Neural cell (in vitro differentiated cells): ENCODE data around the gene ACSL6. TPM values are rescaled to one million over a fixed set of nuclear protein-coding genes. Genes with fewer than 3 reads are reported as not detected.

Experiments
- H2AFZ ChIP-seq: fragments of 200-600, 300-800 bp; sonication (generic), shearing (Covaris generic); 2 replicates; pipeline ENCODE4 v1.6.0; 2014; ENCODE audit warnings: low read depth, mild to moderate bottlenecking, antibody characterized with exemption, low read length, moderate library complexity
- H3F3A ChIP-seq: fragments of 200-600 bp; shearing (Covaris generic); 2 replicates; pipeline ENCODE4 v1.6.1; 2016; ENCODE audit warnings: mild to moderate bottlenecking, moderate library complexity, mixed read lengths, antibody characterized with exemption, low read length; ENCODE audit not compliant: insufficient read depth, poor library complexity, severe bottlenecking
- H3K27ac ChIP-seq: fragments of 200-600, 300-800 bp; sonication (generic), shearing (Covaris generic); 2 replicates; pipeline ENCODE4 v1.5.1; 2014; ENCODE audit warnings: mild to moderate bottlenecking, low read length, moderate library complexity
- H3K27me3 ChIP-seq: fragments of 300-800, 200-600 bp; sonication (generic), shearing (Covaris generic); 2 replicates; pipeline ENCODE4 v1.6.0; 2014; ENCODE audit warnings: mild to moderate bottlenecking, low read depth, low read length, moderate library complexity; ENCODE audit not compliant: insufficient read depth
- H3K36me3 ChIP-seq: fragments of 300-800, 200-600 bp; sonication (generic), shearing (Covaris generic); 2 replicates; pipeline ENCODE4 v1.5.1; 2014; ENCODE audit warnings: mild to moderate bottlenecking, antibody characterized with exemption, low read length, moderate library complexity; ENCODE audit not compliant: insufficient read depth
- H3K4me2 ChIP-seq: fragments of 300-800, 200-600 bp; sonication (generic), shearing (Covaris generic); 2 replicates; pipeline ENCODE4 v1.6.0; 2014; ENCODE audit warnings: mild to moderate bottlenecking, low read length
- H3K4me3 ChIP-seq: fragments of 300-800, 200-600 bp; sonication (generic), shearing (Covaris generic); 2 replicates; pipeline ENCODE4 v1.5.1; 2014; ENCODE audit warnings: mild to moderate bottlenecking, low read length, moderate library complexity
- H3K79me2 ChIP-seq: fragments of 200-600 bp; shearing (Covaris generic); replicated peaks from 2 replicates; pipeline ENCODE4 v1.6.0; 2014; ENCODE audit warnings: mild to moderate bottlenecking, low read length, moderate library complexity; ENCODE audit not compliant: insufficient read depth
- H3K9ac ChIP-seq: fragments of 300-800, 200-600 bp; sonication (generic), shearing (Covaris generic); 2 replicates; pipeline ENCODE4 v1.6.1; 2016; ENCODE audit warnings: mild to moderate bottlenecking, low read length, mixed read lengths
- H3K9me2 ChIP-seq: fragments of 200-600 bp; shearing (Covaris generic); 2 replicates; pipeline ENCODE4 v1.6.1; 2016; ENCODE audit warnings: mild to moderate bottlenecking, low read length, mixed read lengths; ENCODE audit not compliant: insufficient read depth
- H3K9me3 ChIP-seq: fragments of 200-600, 300-800 bp; sonication (generic), shearing (Covaris generic); 2 replicates; pipeline ENCODE4 v1.6.1; 2016; ENCODE audit warnings: mild to moderate bottlenecking, mixed run types, low read length, moderate library complexity, mixed read lengths
- H4K20me1 ChIP-seq: fragments of 200-600 bp; shearing (Covaris generic); 2 replicates; pipeline ENCODE4 v1.6.1; 2016; ENCODE audit warnings: mild to moderate bottlenecking, mixed run types; ENCODE audit not compliant: insufficient read depth
- EP300 ChIP-seq: fragments of 450-650 bp; conservative IDR thresholded peaks from 2 replicates; pipeline ENCODE4 v1.6.1; 2014; ENCODE audit warnings: antibody characterized with exemption, mild to moderate bottlenecking, moderate library complexity; ENCODE audit not compliant: poor library complexity, severe bottlenecking
- EZH2 ChIP-seq: fragments of 200-600, 300-800 bp; shearing (Covaris generic), sonication (generic); IDR thresholded peaks from 2 replicates; pipeline ENCODE4 v1.6.1; 2014; ENCODE audit warnings: antibody characterized with exemption, low read length, borderline replicate concordance, mild to moderate bottlenecking; ENCODE audit not compliant: insufficient read depth, poor library complexity, severe bottlenecking
- MXI1 ChIP-seq: fragments of 450-650 bp; conservative IDR thresholded peaks from 2 replicates; pipeline ENCODE4 v1.6.1; 2014; ENCODE audit warnings: antibody characterized with exemption, mild to moderate bottlenecking; ENCODE audit not compliant: poor library complexity, severe bottlenecking
- POLR2AphosphoS5 ChIP-seq: IDR thresholded peaks from 2 replicates; pipeline ENCODE4 v1.6.1; 2012
- RAD21 ChIP-seq: fragments of 450-650 bp; conservative IDR thresholded peaks from 2 replicates; pipeline ENCODE4 v1.6.1; 2014; ENCODE audit warnings: antibody characterized with exemption, mild to moderate bottlenecking, moderate library complexity
- REST ChIP-seq: IDR thresholded peaks from 2 replicates; pipeline ENCODE4 v1.6.1; 2012; ENCODE audit warnings: borderline replicate concordance
- SMC3 ChIP-seq: fragments of 450-650 bp; conservative IDR thresholded peaks from 2 replicates; pipeline ENCODE4 v1.6.1; 2014; ENCODE audit warnings: antibody characterized with exemption, mild to moderate bottlenecking, moderate library complexity; ENCODE audit not compliant: poor library complexity
- TAF1 ChIP-seq: IDR thresholded peaks from 2 replicates; pipeline ENCODE4 v1.6.1; 2012; ENCODE audit warnings: low read depth
- polyA plus RNA-seq: library from polyadenylated mRNA; depleted of rRNA; stranded (reverse); fragments of >200 nt; gene quantifications from 2 replicates; pipeline ENCODE4 v1.2.3, GENCODE V29; 2014
- TF ChIP-seq, protein P1 (sequence below): fragments of 450-650 bp; IDR thresholded peaks from 2 replicates; pipeline ENCODE4 v1.5.1; 2014; ENCODE audit warnings: antibody characterized with exemption, mild to moderate bottlenecking, moderate library complexity; ENCODE audit not compliant: poor library complexity, severe bottlenecking

ACSL6 gene
- polyA plus RNA-seq, 1 donor from 2014 or later: 30.5 TPM

GRCh38 chr5:132055441-132055807 is 44.0 kb upstream of the ACSL6 start:
- Histone ChIP-seq H3K4me3 (no peak overlapping the region), H3K4me2 (no peak overlapping the region), H3K9me3 (no peaks in the 10 kb centered on the region), H3K36me3 (no peaks in the 10 kb centered on the region), H3K9me2 (no peaks in the 10 kb centered on the region), H3K27ac (no peak overlapping the region), H3K79me2 (no peaks in the 10 kb centered on the region), H2AFZ (no peak overlapping the region), H3K9ac (no peak overlapping the region), H4K20me1 (no peaks in the 10 kb centered on the region), H3K27me3 (no peaks in the 10 kb centered on the region), H3F3A (no peaks in the 10 kb centered on the region)
- TF ChIP-seq MXI1 (no peak), EP300 (no peak), POLR2AphosphoS5 (no peak), EZH2 (no peak), REST (no peak), TAF1 (no peak), RAD21 (no peak), SMC3 (no peak)
- TF ChIP-seq, protein P1, sequence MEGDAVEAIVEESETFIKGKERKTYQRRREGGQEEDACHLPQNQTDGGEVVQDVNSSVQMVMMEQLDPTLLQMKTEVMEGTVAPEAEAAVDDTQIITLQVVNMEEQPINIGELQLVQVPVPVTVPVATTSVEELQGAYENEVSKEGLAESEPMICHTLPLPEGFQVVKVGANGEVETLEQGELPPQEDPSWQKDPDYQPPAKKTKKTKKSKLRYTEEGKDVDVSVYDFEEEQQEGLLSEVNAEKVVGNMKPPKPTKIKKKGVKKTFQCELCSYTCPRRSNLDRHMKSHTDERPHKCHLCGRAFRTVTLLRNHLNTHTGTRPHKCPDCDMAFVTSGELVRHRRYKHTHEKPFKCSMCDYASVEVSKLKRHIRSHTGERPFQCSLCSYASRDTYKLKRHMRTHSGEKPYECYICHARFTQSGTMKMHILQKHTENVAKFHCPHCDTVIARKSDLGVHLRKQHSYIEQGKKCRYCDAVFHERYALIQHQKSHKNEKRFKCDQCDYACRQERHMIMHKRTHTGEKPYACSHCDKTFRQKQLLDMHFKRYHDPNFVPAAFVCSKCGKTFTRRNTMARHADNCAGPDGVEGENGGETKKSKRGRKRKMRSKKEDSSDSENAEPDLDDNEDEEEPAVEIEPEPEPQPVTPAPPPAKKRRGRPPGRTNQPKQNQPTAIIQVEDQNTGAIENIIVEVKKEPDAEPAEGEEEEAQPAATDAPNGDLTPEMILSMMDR: no peak

DNA sequence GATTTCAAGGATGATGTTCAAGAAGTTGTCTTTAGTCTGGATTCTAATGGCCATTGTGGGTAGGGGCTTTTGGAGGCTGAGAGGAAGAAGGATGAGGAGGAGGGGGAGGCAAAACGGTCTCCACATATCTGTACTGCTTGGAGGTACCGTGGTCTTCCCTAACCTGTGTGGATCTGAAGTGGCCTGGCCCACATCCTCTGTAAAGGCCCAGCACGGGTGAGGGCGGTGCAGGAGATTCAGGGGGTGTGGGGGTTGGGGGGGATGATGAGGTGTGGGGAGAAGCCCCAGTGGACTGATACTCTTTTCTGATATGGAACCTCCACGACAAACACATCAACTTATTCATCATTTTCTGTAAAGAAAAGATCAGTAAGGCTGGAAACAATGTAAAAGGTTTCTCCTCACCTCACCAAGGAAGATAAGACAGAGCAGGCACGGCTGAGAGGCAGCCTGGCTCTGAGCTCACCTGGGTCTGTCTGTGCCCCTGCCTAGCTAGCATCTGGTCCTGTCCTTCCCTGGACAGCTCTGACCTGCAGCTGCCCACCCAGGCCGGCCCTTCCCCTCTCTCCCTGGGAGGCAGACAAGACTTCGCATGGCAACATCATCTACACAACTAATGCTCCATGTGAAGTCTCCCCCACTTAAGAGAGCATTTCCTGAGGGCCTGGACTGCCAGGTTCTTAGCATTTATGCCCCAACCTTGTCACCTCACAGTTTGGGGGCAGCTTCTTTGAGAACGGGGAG is 43.4 kb upstream of the ACSL6 start:
- no peak overlapping the region for H3K9ac ChIP-seq
- no peaks in the 10 kb centered on the region for H3K36me3 ChIP-seq
- no peaks in the 10 kb centered on the region for H3K9me3 ChIP-seq
- H3K4me2 ChIP-seq: no peak overlapping the region
- TF ChIP-seq SMC3 (no peak), TAF1 (no peak), RAD21 (no peak), EZH2 (no peak), MXI1 (no peak), EP300 (no peak), POLR2AphosphoS5 (no peak), REST (no peak)
- TF ChIP-seq, protein P1: no peak
- no peak overlapping the region for H3K4me3 ChIP-seq
- H2AFZ ChIP-seq: no peak overlapping the region
- no peaks in the 10 kb centered on the region for H3K9me2 ChIP-seq
- H3F3A ChIP-seq: no peaks in the 10 kb centered on the region
- H4K20me1 ChIP-seq: no peaks in the 10 kb centered on the region
- H3K27ac ChIP-seq: no peak overlapping the region
- no peaks in the 10 kb centered on the region for H3K27me3 ChIP-seq
- no peaks in the 10 kb centered on the region for H3K79me2 ChIP-seq
